Activated CD4-positive, CD25-positive, alpha-beta regulatory T cell treated with anti-CD3 and anti-CD28 coated beads, Interleukin-2, amount 50 U/mL, for 72 hours (primary cell): ENCODE data around the gene BTBD16.

Experiments
- DNase-seq: peaks from one replicate; pipeline ENCODE4 v3.0.0; 2021

BTBD16 gene

GRCh38 chr10:122376364-122376961 lies 105.4 kb downstream of the BTBD16 start:
- DNase-seq = no peak

- DNase-seq = no peak
Observed at GRCh38 chr10:122379041-122379440, 107.9 kb downstream of the BTBD16 start.

DNA sequence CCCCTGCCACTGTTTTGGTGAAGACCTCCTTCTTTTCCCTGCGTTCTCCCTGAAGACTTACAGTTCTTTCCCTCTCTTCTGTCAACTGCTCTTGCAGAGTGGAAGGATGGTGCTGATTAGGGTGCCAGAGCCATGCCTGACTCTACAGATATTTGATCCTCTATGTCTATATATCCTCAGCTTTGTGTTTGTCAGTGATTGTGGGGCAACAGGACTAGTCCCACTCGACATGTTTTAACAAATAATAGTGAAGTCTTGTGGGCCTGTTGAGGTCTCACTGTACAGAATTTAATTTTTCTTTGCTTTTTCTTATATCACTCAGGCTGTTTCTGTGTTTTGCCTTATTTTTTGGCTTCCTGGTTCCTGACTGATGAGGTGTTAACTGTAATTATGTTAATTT lies 108.4 kb downstream of the BTBD16 start:
- DNase-seq = no peak

- DNase-seq = no peak
Observed at GRCh38 chr10:122380703-122381102, 109.6 kb downstream of the BTBD16 start.

DNA sequence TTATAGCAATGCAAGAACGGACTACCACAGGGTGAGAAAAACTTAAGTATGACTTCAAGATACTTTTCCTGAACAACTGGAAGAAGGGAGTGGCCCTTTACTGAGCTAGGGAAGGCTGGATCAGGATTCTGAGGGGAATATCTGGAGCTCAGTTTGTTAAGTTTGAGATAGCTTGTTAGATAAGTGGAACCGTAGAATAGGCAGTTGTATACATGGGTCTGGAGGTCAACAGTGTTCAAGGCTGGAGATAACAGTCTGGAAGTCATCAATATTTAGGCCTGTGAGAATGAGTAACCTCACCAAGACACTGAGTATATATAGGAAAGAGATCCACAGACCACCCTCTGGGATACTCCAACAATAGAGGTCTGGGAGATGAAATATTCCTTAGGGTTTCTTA lies 110.6 kb downstream of the BTBD16 start:
- no peak for DNase-seq

GRCh38 chr10:122386514-122386913 lies 115.4 kb downstream of the BTBD16 start:
- no peak for DNase-seq

DNA sequence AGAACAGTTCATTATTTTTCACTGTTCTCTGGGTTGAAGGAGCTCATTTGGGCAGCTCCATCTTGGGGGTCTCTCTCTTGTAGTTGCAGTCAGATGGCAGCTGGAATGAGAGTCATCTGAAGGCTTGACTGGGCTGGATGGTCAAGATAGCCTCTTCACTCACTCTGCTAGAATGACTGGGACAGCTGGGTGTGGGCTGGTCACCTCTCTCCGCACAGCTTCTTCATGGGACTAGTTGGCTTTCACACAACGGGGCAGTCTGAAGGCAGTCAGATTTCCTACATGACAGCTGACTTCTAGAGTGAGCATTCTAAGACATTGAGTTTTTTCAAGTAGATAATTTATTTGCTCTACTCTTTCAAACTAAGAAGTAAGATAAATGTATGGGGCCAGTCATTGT lies 116.5 kb downstream of the BTBD16 start:
- DNase-seq = no peak
